HepG2 (cell line): Measurements from ENCODE around the gene STC2. TPM values are rescaled to one million over a fixed set of nuclear protein-coding genes. Genes with fewer than 3 reads are reported as not detected.

Experiments used
- ATF3 ChIP-seq: sonication (generic); formaldehyde crosslinking; IDR thresholded peaks from 2 replicates; pipeline ENCODE4 v1.4.0; 2020; ENCODE audit warnings: missing genetic modification reagents
- CREB1 ChIP-seq, 2 experiments: fragments of 450-650 bp in 1 of 2; IDR thresholded peaks; 2 replicates each; pipeline ENCODE4 v1.6.1; 2016 to 2017; ENCODE audit warnings: control low read depth in 1 of 2, mild to moderate bottlenecking in 1 of 2, missing compliant biosample characterization in 1 of 2, missing genetic modification characterization in 1 of 2
- FOXM1 ChIP-seq: sonication (generic); formaldehyde crosslinking; IDR thresholded peaks from 2 replicates; pipeline ENCODE4 v1.5.0; 2020; ENCODE audit warnings: missing genetic modification reagents
- FOXO4 ChIP-seq: sonication (generic); formaldehyde crosslinking; conservative IDR thresholded peaks from 2 replicates; pipeline ENCODE4 v1.8.1; 2023; ENCODE audit warnings: missing genetic modification reagents
- GFI1 ChIP-seq: sonication (generic); formaldehyde crosslinking; IDR thresholded peaks from 2 replicates; pipeline ENCODE4 v1.5.0; 2020; ENCODE audit warnings: missing genetic modification reagents, mild to moderate bottlenecking, borderline replicate concordance
- MED13 ChIP-seq: sonication (generic); formaldehyde crosslinking; IDR thresholded peaks from 2 replicates; pipeline ENCODE4 v1.5.0; 2020; ENCODE audit warnings: missing genetic modification reagents
- NFE2 ChIP-seq: sonication (generic); formaldehyde crosslinking; IDR thresholded peaks from 2 replicates; pipeline ENCODE4 v1.4.0; 2020; ENCODE audit warnings: missing genetic modification reagents
- PTBP1 ChIP-seq: fragments of 200-400 bp; formaldehyde crosslinking; IDR thresholded peaks from 2 replicates; pipeline ENCODE4 v1.6.1; 2018; ENCODE audit warnings: low read length, low read depth; ENCODE audit not compliant: poor library complexity, severe bottlenecking
- SYNCRIP ChIP-seq: fragments of 200-400 bp; formaldehyde crosslinking; IDR thresholded peaks from 2 replicates; pipeline ENCODE4 v1.6.1; 2018; ENCODE audit warnings: mild to moderate bottlenecking, low read depth, low read length; ENCODE audit not compliant: insufficient read depth
- TARDBP ChIP-seq: sonication (generic); formaldehyde crosslinking; IDR thresholded peaks from 2 replicates; pipeline ENCODE4 v1.8.0; 2022; ENCODE audit warnings: mild to moderate bottlenecking, missing genetic modification reagents
- TBX2 ChIP-seq: sonication (generic); formaldehyde crosslinking; IDR thresholded peaks from 2 replicates; pipeline ENCODE4 v1.5.0; 2020; ENCODE audit warnings: missing genetic modification reagents, mild to moderate bottlenecking, borderline replicate concordance
- ZBTB39 ChIP-seq: sonication (generic); formaldehyde crosslinking; IDR thresholded peaks from 2 replicates; pipeline ENCODE4 v1.5.0; 2020; ENCODE audit warnings: missing genetic modification reagents
- ZBTB42 ChIP-seq: sonication (generic); formaldehyde crosslinking; IDR thresholded peaks from 2 replicates; pipeline ENCODE4 v1.5.0; 2020; ENCODE audit warnings: mild to moderate bottlenecking, missing genetic modification reagents
- ZBTB7A ChIP-seq: sonication (generic); formaldehyde crosslinking; IDR thresholded peaks from 2 replicates; pipeline ENCODE4 v1.8.0; 2022; ENCODE audit warnings: mild to moderate bottlenecking, missing genetic modification reagents
- ZNF431 ChIP-seq: sonication (generic); formaldehyde crosslinking; IDR thresholded peaks from 2 replicates; pipeline ENCODE4 v1.9.0; 2022; ENCODE audit warnings: missing genetic modification reagents, low read depth, mild to moderate bottlenecking, borderline replicate concordance
- ZNF589 ChIP-seq: sonication (generic); formaldehyde crosslinking; conservative IDR thresholded peaks from 2 replicates; pipeline ENCODE4 v1.8.0; 2022; ENCODE audit warnings: mild to moderate bottlenecking, moderate library complexity, missing genetic modification reagents
- ZNF747 ChIP-seq: sonication (generic); formaldehyde crosslinking; IDR thresholded peaks from 2 replicates; pipeline ENCODE4 v1.8.1; 2023; ENCODE audit warnings: missing genetic modification reagents, mild to moderate bottlenecking, borderline replicate concordance
- ZNF770 ChIP-seq: sonication (generic); formaldehyde crosslinking; IDR thresholded peaks from 2 replicates; pipeline ENCODE4 v1.5.0; 2020; ENCODE audit warnings: mild to moderate bottlenecking, missing genetic modification reagents
- ZNF800 ChIP-seq: sonication (generic); formaldehyde crosslinking; IDR thresholded peaks from 2 replicates; pipeline ENCODE4 v1.4.0; 2020; ENCODE audit warnings: missing genetic modification reagents
- polyA plus RNA-seq, 8 experiments: library from polyadenylated mRNA; depleted of rRNA in 3 of 8; stranded (reverse) in 7 of 8; unstranded in 1 of 8; fragments of >200 nt; fragmentation: Illumina TruSeq in 4 of 8; extraction: Trizol in 4 of 8; gene quantifications; 2 replicates each; pipeline versions ENCODE4 v1.2.1 to v1.2.3, GENCODE V29; 2011 to 2016; ENCODE audit warnings: low read depth in 4 of 8, missing spikeins in 1 of 8, mixed read lengths in 1 of 8; ENCODE audit not compliant: insufficient read depth in 1 of 8
- total RNA-seq, 5 experiments: library from RNA; depleted of rRNA; stranded (reverse); fragments of >200 nt; fragmentation: Illumina TruSeq; extraction: Trizol; gene quantifications; 2 replicates each; pipeline ENCODE4 v1.2.3, GENCODE V29; 2016; ENCODE audit warnings: low read depth in 1 of 5

STC2 gene
- total and polyA plus RNA-seq, 2 of the 13 experiments (the other 11 are each of a cell fraction or from before 2014, with no cell fraction given), result 27.1 to 69.2 TPM

GRCh38 chr5:173304591-173304988, 23.6 kb downstream of the STC2 start (continued):
- TF ChIP-seq GFI1 (CRISPR knock-in tag), result no peak
- TF ChIP-seq ZNF747, result no peak
- TF ChIP-seq ZBTB42 (CRISPR knock-in tag), result no peak
- no peak for TF ChIP-seq ZNF800
- no peak for TF ChIP-seq SYNCRIP
- no peak for TF ChIP-seq ZBTB39 (CRISPR knock-in tag)
- no peak for TF ChIP-seq TBX2 (CRISPR knock-in tag)
- TF ChIP-seq NFE2 (CRISPR knock-in tag), result no peak
- no peak for TF ChIP-seq ZBTB7A (CRISPR knock-in tag)
- no peak for TF ChIP-seq FOXM1 (CRISPR knock-in tag)
- no peak for TF ChIP-seq PTBP1
- no peak for TF ChIP-seq ZNF770 (CRISPR knock-in tag)
- TF ChIP-seq ZNF431, result no peak
- no peak for TF ChIP-seq FOXO4 (CRISPR knock-in tag)
- TF ChIP-seq CREB1 (IDR thresholded peaks at IDR 0.05), result no peak
- no peak for TF ChIP-seq CREB1 (CRISPR knock-in tag; IDR thresholded peaks at IDR 0.05)
- TF ChIP-seq TARDBP, result peak; percentile 61; the same call in 1 of the 2 replicates
- 0 out of 2 replicates have a peak, but pooled peaks have one; percentile 9 for TF ChIP-seq MED13 (CRISPR knock-in tag)
- TF ChIP-seq ZNF589 (CRISPR knock-in tag), result no peak
- TF ChIP-seq ATF3 (CRISPR knock-in tag), result no peak
